H1 (cell line): Measurements from ENCODE around the gene CLBA1. TPM values are rescaled to one million over a fixed set of nuclear protein-coding genes. Genes with fewer than 3 reads are reported as not detected.

Experiments used
- CTCF ChIA-PET: fragments of 300-600 bp; sonication (Branson Sonifier 250); formaldehyde crosslinking; loops from one replicate; lab custom pipeline; 2021; ENCODE audit not compliant: partially characterized antibody; lab: Charles Lee
- POLR2A ChIA-PET: fragments of 300-600 bp; sonication (Branson Sonifier 250); formaldehyde crosslinking; loops from one replicate; lab custom pipeline; 2021; ENCODE audit warnings: inconsistent platforms; ENCODE audit not compliant: partially characterized antibody; lab: Charles Lee
- DNase-seq, 2 experiments: peaks; one replicate each; pipeline versions ENCODE4 v3.0.0 to v3.0.0-alpha.2; 2010 to 2022; ENCODE audit warnings: low spot score in 2 of 2, low read depth in 1 of 2, mixed read lengths in 1 of 2
- FAIRE-seq: peaks from 2 replicates; lab custom pipeline; 2011; peaks lifted over from hg19 to GRCh38; lab: Jason Lieb, UNC
- H2AFZ ChIP-seq: 2 replicates; pipeline ENCODE4 v1.8.1; 2012; ENCODE audit warnings: low read length, inconsistent platforms
- H2AK5ac ChIP-seq: 2 replicates; pipeline ENCODE4 v1.6.1; 2013; ENCODE audit warnings: low read depth, low read length
- H2BK120ac ChIP-seq: replicated peaks from 2 replicates; pipeline ENCODE3; 2013; ENCODE audit warnings: low read depth, low read length, inconsistent platforms
- H2BK12ac ChIP-seq: 2 replicates; pipeline ENCODE4 v1.6.1; 2013; ENCODE audit warnings: low read depth, low read length
- H2BK15ac ChIP-seq: 2 replicates; pipeline ENCODE4 v1.6.1; 2013; ENCODE audit warnings: low read length
- H2BK20ac ChIP-seq: 2 replicates; pipeline ENCODE4 v1.6.1; 2013; ENCODE audit warnings: low read length
- H2BK5ac ChIP-seq: 2 replicates; pipeline ENCODE4 v1.6.1; 2013; ENCODE audit warnings: low read depth, low read length
- H3K14ac ChIP-seq: 2 replicates; pipeline ENCODE4 v1.6.1; 2013; ENCODE audit warnings: inconsistent platforms; ENCODE audit not compliant: insufficient read length
- H3K18ac ChIP-seq: 2 replicates; pipeline ENCODE4 v1.6.1; 2013; ENCODE audit warnings: low read length; ENCODE audit errors: extremely low read depth
- H3K23ac ChIP-seq: 2 replicates; pipeline ENCODE4 v1.6.1; 2013; ENCODE audit warnings: inconsistent platforms; ENCODE audit not compliant: insufficient read length
- H3K23me2 ChIP-seq: 2 replicates; pipeline ENCODE4 v1.6.1; 2013; ENCODE audit warnings: low read depth, low read length
- H3K27ac ChIP-seq: 2 replicates; pipeline ENCODE4 v1.6.1; 2011; ENCODE audit warnings: low read depth, low read length, inconsistent platforms
- H3K27me3 ChIP-seq, 4 experiments: replicated peaks in 1 of 4; 1 replicate in 1 of 4; 2 replicates in 3 of 4; pipeline versions ENCODE4 v1.6.1 to v1.8.1; 2011 to 2013; ENCODE audit warnings: low read length in 3 of 4, mild to moderate bottlenecking in 3 of 4, inconsistent platforms in 2 of 4, mixed read lengths in 2 of 4, moderate library complexity in 1 of 4; ENCODE audit not compliant: control insufficient read depth in 3 of 4, insufficient read depth in 3 of 4; ENCODE audit errors: extremely low read depth in 1 of 4
- H3K36me3 ChIP-seq, 4 experiments: 2 replicates each; pipeline versions ENCODE4 v1.6.1 to v1.8.1; 2011 to 2013; ENCODE audit warnings: mild to moderate bottlenecking in 4 of 4, low read length in 3 of 4, moderate library complexity in 2 of 4, control low read depth in 1 of 4, inconsistent platforms in 1 of 4; ENCODE audit not compliant: insufficient read depth in 4 of 4, control insufficient read depth in 2 of 4
- H3K4ac ChIP-seq: replicated peaks from 2 replicates; pipeline ENCODE3; 2013; ENCODE audit warnings: low read length, low read depth, mixed read lengths, inconsistent platforms; ENCODE audit not compliant: insufficient read length
- H3K4me1 ChIP-seq, 4 experiments: replicated peaks in 1 of 4; 1 replicate in 1 of 4; 2 replicates in 3 of 4; pipeline versions ENCODE4 v1.6.1 to v1.8.1; 2011 to 2013; ENCODE audit warnings: low read length in 3 of 4, inconsistent platforms in 2 of 4, mixed read lengths in 1 of 4; ENCODE audit not compliant: insufficient read depth in 4 of 4, control insufficient read depth in 3 of 4
- H3K4me2 ChIP-seq, 2 experiments: 2 replicates each; pipeline versions ENCODE4 v1.6.1 to v1.8.1; 2011 to 2013; ENCODE audit warnings: low read depth in 2 of 2, low read length in 2 of 2, control low read depth in 1 of 2, inconsistent platforms in 1 of 2, mild to moderate bottlenecking in 1 of 2; ENCODE audit not compliant: insufficient read depth in 1 of 2
- H3K4me3 ChIP-seq, 4 experiments: fragments of 200-600, 300-600 bp in 1 of 4; sonication (generic), shearing (Covaris generic), sonication (Bioruptor Twin) in 1 of 4; 2 replicates each; pipeline versions ENCODE4 v1.5.1 to v1.8.1; 2011 to 2016; ENCODE audit warnings: low read length in 4 of 4, low read depth in 3 of 4, control low read depth in 2 of 4, inconsistent platforms in 2 of 4, mild to moderate bottlenecking in 2 of 4, mixed read lengths in 1 of 4, moderate library complexity in 1 of 4; ENCODE audit not compliant: insufficient read depth in 2 of 4; ENCODE audit errors: extremely low read depth in 1 of 4
- H3K56ac ChIP-seq: replicated peaks from 2 replicates; pipeline ENCODE3; 2013; ENCODE audit warnings: low read depth, mild to moderate bottlenecking, mixed read lengths, low read length, inconsistent platforms; ENCODE audit not compliant: insufficient read length
- H3K79me1 ChIP-seq: 2 replicates; pipeline ENCODE4 v1.6.1; 2013; ENCODE audit warnings: low read depth, low read length, control low read depth
- H3K79me2 ChIP-seq, 2 experiments: 2 replicates each; pipeline versions ENCODE4 v1.6.1 to v1.8.1; 2012 to 2013; ENCODE audit warnings: low read length in 2 of 2, mild to moderate bottlenecking in 2 of 2, inconsistent platforms in 1 of 2; ENCODE audit not compliant: insufficient read depth in 2 of 2, control insufficient read depth in 1 of 2
- H3K9ac ChIP-seq, 4 experiments: replicated peaks in 1 of 4; 1 replicate in 1 of 4; 2 replicates in 3 of 4; pipeline versions ENCODE4 v1.6.1 to v1.8.1; 2011 to 2013; ENCODE audit warnings: low read depth in 3 of 4, low read length in 3 of 4, control low read depth in 2 of 4, mild to moderate bottlenecking in 2 of 4, moderate library complexity in 2 of 4, inconsistent platforms in 1 of 4; ENCODE audit errors: extremely low read depth in 1 of 4
- H3K9me3 ChIP-seq, 2 experiments: 2 replicates each; pipeline versions ENCODE4 v1.6.1 to v1.8.1; 2012 to 2013; ENCODE audit warnings: mild to moderate bottlenecking in 2 of 2, moderate library complexity in 2 of 2, control low read depth in 1 of 2, inconsistent platforms in 1 of 2, low read depth in 1 of 2, low read length in 1 of 2, mixed read lengths in 1 of 2; ENCODE audit not compliant: insufficient read depth in 2 of 2
- H4K20me1 ChIP-seq, 2 experiments: replicated peaks in 1 of 2; 2 replicates each; pipeline versions ENCODE3 to v1.8.1; 2011 to 2013; ENCODE audit warnings: inconsistent platforms in 2 of 2, low read length in 2 of 2, mild to moderate bottlenecking in 1 of 2; ENCODE audit not compliant: insufficient read depth in 2 of 2, control insufficient read depth in 1 of 2
- H4K5ac ChIP-seq: 2 replicates; pipeline ENCODE4 v1.6.1; 2013; ENCODE audit warnings: low read length, low read depth, mixed read lengths, inconsistent platforms; ENCODE audit not compliant: insufficient read length
- H4K8ac ChIP-seq: 2 replicates; pipeline ENCODE4 v1.8.0; 2013; ENCODE audit warnings: mild to moderate bottlenecking, moderate library complexity, low read length, inconsistent platforms; ENCODE audit not compliant: insufficient read depth; ENCODE audit errors: extremely low read depth
- H4K91ac ChIP-seq: replicated peaks from 2 replicates; pipeline ENCODE3; 2013; ENCODE audit warnings: low read length, mixed read lengths, inconsistent platforms; ENCODE audit not compliant: insufficient read length
- BACH1 ChIP-seq: IDR thresholded peaks from 2 replicates; pipeline ENCODE4 v1.6.1; 2012; ENCODE audit warnings: low read length, improper control_type of control experiment
- RAD21 ChIP-seq, 2 experiments: IDR thresholded peaks in 1 of 2; conservative IDR thresholded peaks in 1 of 2; 2 replicates each; pipeline ENCODE4 v1.6.1; 2011; ENCODE audit warnings: low read depth in 2 of 2, low read length in 2 of 2, improper control_type of control experiment in 1 of 2, inconsistent platforms in 1 of 2, mild to moderate bottlenecking in 1 of 2, moderate library complexity in 1 of 2
- RBBP5 ChIP-seq: IDR thresholded peaks from 2 replicates; pipeline ENCODE4 v1.7.1; 2012; ENCODE audit warnings: low read depth, mild to moderate bottlenecking, inconsistent platforms, low read length, moderate library complexity, borderline replicate concordance
- RNF2 ChIP-seq: fragments of 200-900, 300-1000 bp; sonication (generic); IDR thresholded peaks from 2 replicates; pipeline ENCODE4 v1.7.1; 2016; ENCODE audit warnings: borderline replicate concordance, low read depth, mild to moderate bottlenecking, antibody characterized with exemption, low read length; ENCODE audit not compliant: poor library complexity, severe bottlenecking; ENCODE audit errors: missing control alignments
- SIN3A ChIP-seq, 2 experiments: IDR thresholded peaks in 1 of 2; conservative IDR thresholded peaks in 1 of 2; 2 replicates each; pipeline ENCODE4 v1.6.1; 2011 to 2012; ENCODE audit warnings: low read length in 2 of 2, improper control_type of control experiment in 1 of 2, low read depth in 1 of 2, mild to moderate bottlenecking in 1 of 2
- SRF ChIP-seq: IDR thresholded peaks from 2 replicates; pipeline ENCODE4 v1.6.1; 2011; ENCODE audit warnings: mild to moderate bottlenecking, low read depth, low read length, moderate library complexity
- TBP ChIP-seq: IDR thresholded peaks from 2 replicates; pipeline ENCODE4 v1.6.1; 2011; ENCODE audit warnings: low read depth, low read length, improper control_type of control experiment
- WGBS, 2 experiments: shearing (Covaris generic) in 1 of 2; methylation state at CpG; one replicate each; pipeline versions ENCODE4 v1.1.6 to v1.1.7; 2013 to 2015; ENCODE audit warnings: low lambda C conversion rate in 2 of 2, mixed read lengths in 2 of 2, inconsistent platforms in 1 of 2, low coverage in 1 of 2, missing lambda C conversion rate in 1 of 2; ENCODE audit not compliant: insufficient replicate concordance in 2 of 2, insufficient coverage in 1 of 2, insufficient read length in 1 of 2; ENCODE audit errors: extremely low coverage in 1 of 2, missing lambda C conversion rate in 1 of 2; 5-methylcytosine and 5-hydroxymethylcytosine counted together
- polyA plus RNA-seq, 7 experiments: library from polyadenylated mRNA; depleted of rRNA in 3 of 7; stranded (reverse) in 5 of 7; unstranded in 2 of 7; fragments of >200 nt in 5 of 7; fragments of 200-250 nt in 2 of 7; gene quantifications; 1 replicate in 5 of 7; 2 replicates in 1 of 7; 4 replicates in 1 of 7; pipeline versions ENCODE4 v1.2.1 to v1.2.3, GENCODE V29; 2011 to 2013; ENCODE audit warnings: missing spikeins in 2 of 7, mixed read lengths in 2 of 7
- total RNA-seq: library from RNA; stranded (reverse); fragmentation: NEBNext Ultra II Directional; extraction: Animal tissue kit (Norgen Biotek cat#: 25700); gene quantifications from 2 replicates; pipeline ENCODE4 v1.2.1, GENCODE V29; 2021
- TF ChIP-seq, protein P1 (sequence below), 3 experiments: IDR thresholded peaks; 1 replicate in 2 of 3; 2 replicates in 1 of 3; pipeline versions ENCODE4 v1.5.1 to v1.6.1; 2011; ENCODE audit warnings: low read length in 3 of 3, mild to moderate bottlenecking in 3 of 3, inconsistent platforms in 2 of 3, low read depth in 1 of 3, moderate library complexity in 1 of 3; ENCODE audit not compliant: insufficient read depth in 1 of 3; ENCODE audit errors: control extremely low read depth in 1 of 3

CLBA1 gene
- total and polyA plus RNA-seq, 2 of the 8 experiments (the other 6 are each of a cell fraction or from before 2014, with no cell fraction given): 1.6 to 2.4 TPM

DNA sequence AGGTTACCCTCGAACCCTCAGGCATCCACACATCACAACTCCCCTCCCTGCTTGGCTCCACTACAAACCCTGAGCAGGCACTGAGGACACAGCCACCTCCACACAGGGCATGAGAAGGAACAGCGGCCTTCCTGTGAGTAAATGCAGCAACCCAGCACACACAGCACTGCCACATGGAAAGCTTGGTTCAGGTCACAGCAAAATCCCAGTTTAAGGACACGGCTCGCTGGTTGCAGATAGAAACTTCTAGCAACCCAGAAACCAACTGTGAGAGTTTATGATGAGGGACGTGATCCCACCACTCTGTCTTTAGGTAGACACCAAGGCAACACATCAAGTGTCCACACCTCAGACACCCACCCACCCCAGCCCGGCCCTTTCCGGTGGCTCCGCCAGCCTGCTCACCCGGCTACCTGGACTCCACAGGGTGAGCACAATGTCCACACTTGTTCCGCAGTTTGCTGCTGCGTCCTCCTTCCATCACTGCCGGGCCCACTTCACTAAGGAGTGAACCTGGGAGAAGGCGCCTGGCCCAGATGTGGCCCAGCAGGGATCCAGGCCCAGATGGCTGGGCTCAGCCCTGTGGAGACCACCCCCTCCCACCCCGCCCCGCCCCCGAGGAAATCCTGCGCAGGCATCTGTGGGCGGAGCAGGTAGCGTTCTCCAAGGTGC, 22.1 kb downstream of the CLBA1 start:
- Histone ChIP-seq H3K27me3 (no peaks in the 10 kb centered on the region), H4K20me1 (peaks cover 21 to 39% of the 10 kb centered on the region in 2 experiments), H2AFZ (no peak overlapping the region), H4K8ac (no peak overlapping the region; the same call in 1 of the 2 replicates), H2BK5ac (no peak overlapping the region), H3K9ac (no peak overlapping the region), H2BK15ac (no peak overlapping the region), H3K14ac (no peak overlapping the region), H3K79me2 (peaks cover 3 to 26% of the 10 kb centered on the region in 2 experiments; a peak in 3 of 4 replicates), H2BK120ac (no peak overlapping the region), H3K4me1 (peaks cover 0 to 2% (median 0%) of the 10 kb centered on the region in 4 experiments; a peak in 1 of 7 replicates), H3K9me3 (no peaks in the 10 kb centered on the region), H2BK12ac (no peak overlapping the region), H2BK20ac (no peak overlapping the region), H3K23me2 (no peaks in the 10 kb centered on the region), H3K4me2 (no peak overlapping the region), H3K27ac (no peak overlapping the region), H3K18ac (no peak overlapping the region), H3K4ac (no peak overlapping the region), H4K5ac (no peak overlapping the region), H4K91ac (no peak overlapping the region), H3K56ac (no peak overlapping the region), H2AK5ac (no peak overlapping the region), H3K4me3 (no peak overlapping the region), H3K23ac (no peak overlapping the region), H3K79me1 (peaks cover 6% of the 10 kb centered on the region), H3K36me3 (peaks cover 12 to 35% (median 25%) of the 10 kb centered on the region in 4 experiments; a peak in 7 of 8 replicates)
- 87% methylated on average over 14 of the region's 19 CpGs; no CpG with 5 or more reads in 1 of the 2 experiments for WGBS, 2 experiments
- ChIA-PET CTCF (interaction anchor here (1.6 to 1.7 kb wide), 2 partner anchors 29 to 38 kb away, joined by 3 to 6 read pairs; no protein-coding TSS in a partner anchor), POLR2A (interaction anchor here (1.5 to 2.7 kb wide), 2 partner anchors 11 to 22 kb away, joined by 3 to 7 read pairs; partner anchors contain the start of gene CLBA1)
- FAIRE-seq (no peak), DNase-seq (no peak)
- no peak for TF ChIP-seq RBBP5
- TF ChIP-seq RNF2: no peak
- no peak for TF ChIP-seq RAD21 (IDR thresholded peaks at IDR 0.05 in 1 of 2, conservative IDR thresholded peaks at IDR 0.05 in 1 of 2; ENCODE audit: low read depth in 2 of 2, low read length in 2 of 2)
- TF ChIP-seq BACH1: no peak
- TF ChIP-seq TBP: no peak
- TF ChIP-seq SRF: no peak
- TF ChIP-seq, protein P1, sequence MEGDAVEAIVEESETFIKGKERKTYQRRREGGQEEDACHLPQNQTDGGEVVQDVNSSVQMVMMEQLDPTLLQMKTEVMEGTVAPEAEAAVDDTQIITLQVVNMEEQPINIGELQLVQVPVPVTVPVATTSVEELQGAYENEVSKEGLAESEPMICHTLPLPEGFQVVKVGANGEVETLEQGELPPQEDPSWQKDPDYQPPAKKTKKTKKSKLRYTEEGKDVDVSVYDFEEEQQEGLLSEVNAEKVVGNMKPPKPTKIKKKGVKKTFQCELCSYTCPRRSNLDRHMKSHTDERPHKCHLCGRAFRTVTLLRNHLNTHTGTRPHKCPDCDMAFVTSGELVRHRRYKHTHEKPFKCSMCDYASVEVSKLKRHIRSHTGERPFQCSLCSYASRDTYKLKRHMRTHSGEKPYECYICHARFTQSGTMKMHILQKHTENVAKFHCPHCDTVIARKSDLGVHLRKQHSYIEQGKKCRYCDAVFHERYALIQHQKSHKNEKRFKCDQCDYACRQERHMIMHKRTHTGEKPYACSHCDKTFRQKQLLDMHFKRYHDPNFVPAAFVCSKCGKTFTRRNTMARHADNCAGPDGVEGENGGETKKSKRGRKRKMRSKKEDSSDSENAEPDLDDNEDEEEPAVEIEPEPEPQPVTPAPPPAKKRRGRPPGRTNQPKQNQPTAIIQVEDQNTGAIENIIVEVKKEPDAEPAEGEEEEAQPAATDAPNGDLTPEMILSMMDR (IDR thresholded peaks at IDR 0.05; ENCODE audit: control extremely low read depth in 1 of 3, insufficient read depth in 1 of 3, low read depth in 1 of 3, low read length in 3 of 3): no peak
- no peak for TF ChIP-seq SIN3A (conservative IDR thresholded peaks at IDR 0.05 in 1 of 2, IDR thresholded peaks at IDR 0.05 in 1 of 2; ENCODE audit: low read depth in 1 of 2, low read length in 2 of 2)
